Activated T-cell treated with anti-CD3 and anti-CD28 coated beads for 4 hours (primary cell): ENCODE measurements around the gene CTNNA2.

ENCODE experiments used
- DNase-seq: peaks from one replicate; pipeline ENCODE4 v3.0.0-alpha.2; 2020

CTNNA2 gene

GRCh38 chr2:80303006-80303908, 790.4 kb downstream of the CTNNA2 start:
- DNase-seq, result no peak

- no peak for DNase-seq
Measured at GRCh38 chr2:80303909-80304837, 791.3 kb downstream of the CTNNA2 start, which contains the start of gene LRRTM1. Gene LRRTM1 (minus strand): TSS chr2:80304752. CDS start chr2:80303819, 933 bp downstream.

GRCh38 chr2:80311304-80311703, 798.5 kb downstream of the CTNNA2 start:
- DNase-seq, result no peak

GRCh38 chr2:80312282-80312839, 799.5 kb downstream of the CTNNA2 start:
- no peak for DNase-seq

- DNase-seq, result no peak
Measured at GRCh38 chr2:80322311-80322920, 809.6 kb downstream of the CTNNA2 start.

GRCh38 chr2:80322958-80323357, 810.1 kb downstream of the CTNNA2 start:
- DNase-seq, result no peak

- DNase-seq, result no peak
Measured at GRCh38 chr2:80323610-80324009, 810.8 kb downstream of the CTNNA2 start.

GRCh38 chr2:80324525-80324924, 811.7 kb downstream of the CTNNA2 start:
- DNase-seq, result no peak

- no peak for DNase-seq
Measured at GRCh38 chr2:80326214-80326613, 813.4 kb downstream of the CTNNA2 start.

- no peak for DNase-seq
Measured at GRCh38 chr2:80326861-80327260, 814.0 kb downstream of the CTNNA2 start.

- DNase-seq, result no peak
Measured at GRCh38 chr2:80328159-80328571, 815.3 kb downstream of the CTNNA2 start.

- no peak for DNase-seq
Measured at GRCh38 chr2:80329491-80329890, 816.6 kb downstream of the CTNNA2 start.

GRCh38 chr2:80330527-80331450, 817.9 kb downstream of the CTNNA2 start:
- DNase-seq, result no peak

- no peak for DNase-seq
Measured at GRCh38 chr2:80333886-80334285, 821.0 kb downstream of the CTNNA2 start.

GRCh38 chr2:80335411-80335810, 822.6 kb downstream of the CTNNA2 start:
- DNase-seq, result no peak

- DNase-seq, result no peak
Measured at GRCh38 chr2:80338794-80339193, 825.9 kb downstream of the CTNNA2 start.

- no peak for DNase-seq
Measured at GRCh38 chr2:80340022-80340421, 827.2 kb downstream of the CTNNA2 start.

GRCh38 chr2:80348078-80348477, 835.2 kb downstream of the CTNNA2 start:
- DNase-seq, result no peak

GRCh38 chr2:80348953-80349352, 836.1 kb downstream of the CTNNA2 start:
- DNase-seq, result no peak

- DNase-seq, result no peak
Measured at GRCh38 chr2:80351231-80351630, 838.4 kb downstream of the CTNNA2 start.

- no peak for DNase-seq
Measured at GRCh38 chr2:80354858-80355257, 842.0 kb downstream of the CTNNA2 start.

GRCh38 chr2:80361904-80362303, 849.1 kb downstream of the CTNNA2 start:
- no peak for DNase-seq
